ENCODE measurements around the gene CFHR2. TPM values are rescaled to one million over a fixed set of nuclear protein-coding genes. Genes with fewer than 3 reads are reported as not detected.
"Not testable (repeated sequence)": the region's sequence is repeated elsewhere in the genome, so short reads cannot be mapped to it uniquely, and the experiment has no call there.

The CFHR2 gene
- total RNA-seq, 2 experiments from 2014 or later = not detected

DNA sequence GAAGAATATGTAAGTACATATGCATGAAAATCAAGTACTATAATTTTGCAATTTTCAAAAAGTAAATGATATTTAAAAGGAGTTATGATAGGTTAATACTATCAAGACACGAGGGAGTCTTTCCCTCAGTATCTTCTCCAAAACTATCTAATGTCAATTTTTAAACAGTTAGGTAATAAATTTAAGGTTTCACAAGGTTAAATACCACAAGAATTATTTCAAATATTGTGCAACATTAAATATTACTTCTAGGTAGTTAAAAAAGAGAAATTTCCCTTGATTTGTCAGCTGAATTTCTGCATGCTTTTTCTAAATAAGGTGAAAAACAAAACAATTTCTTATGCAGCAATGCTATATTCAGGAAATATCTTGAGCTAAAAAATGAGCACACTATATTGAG lies 37.3 kb downstream of the CFHR2 start:
- H4K20me1 ChIP-seq (ENCODE audit: insufficient read depth, low read length) = no peaks in the 10 kb centered on the region
- CTCF ChIA-PET (ENCODE audit: unreplicated experiment) = no interaction called here
- BruUV-seq (replicated peaks) = no TSS peak

DNA sequence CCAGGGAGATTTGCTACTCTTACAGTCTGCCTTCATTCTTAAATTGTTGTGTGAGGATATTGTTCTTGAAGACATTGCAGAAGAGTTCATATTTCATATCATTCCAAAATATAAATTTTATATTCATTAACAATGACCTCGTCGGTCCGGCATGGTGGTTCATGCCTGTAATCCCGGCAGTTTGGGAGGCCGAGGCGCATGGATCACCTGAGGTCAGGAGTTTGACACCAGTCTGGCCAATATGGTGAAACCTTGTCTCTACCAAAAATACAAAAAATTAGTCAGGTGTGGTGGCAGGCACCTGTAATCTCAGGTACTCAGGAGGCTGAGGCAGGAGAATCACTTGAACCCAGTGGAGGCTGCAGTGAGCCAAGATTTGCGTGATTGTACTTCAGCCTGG lies 38.7 kb downstream of the CFHR2 start:
- intact Hi-C loops (cut with micrococcal nuclease; ENCODE audit: unreplicated experiment); POLR2A ChIA-PET; CTCF ChIA-PET (ENCODE audit: unreplicated experiment); H3K4me1 ChIP-seq (ENCODE audit: insufficient read depth, low read length, poor library complexity, severe bottlenecking); H3K4me2 ChIP-seq (ENCODE audit: low read length); H3K9me2 ChIP-seq (ENCODE audit: insufficient read depth, low read length); H3K36me3 ChIP-seq (ENCODE audit: insufficient read depth, low read length); H4K20me1 ChIP-seq (ENCODE audit: insufficient read depth, low read length); H3K9me3 ChIP-seq (ENCODE audit: low read length); DNase-seq (ENCODE audit: low spot score); H3K27ac ChIP-seq (ENCODE audit: low read depth, low read length, poor library complexity, severe bottlenecking); H2AFZ ChIP-seq (ENCODE audit: low read length); BruUV-seq (replicated peaks); H3K79me2 ChIP-seq (ENCODE audit: insufficient read depth, low read depth, low read length); H3K4me3 ChIP-seq (ENCODE audit: low read depth, low read length, poor library complexity, severe bottlenecking): not testable (repeated sequence)

More for the DNA sequence above, 37.3 kb downstream of the CFHR2 start:
- Histone ChIP-seq H3K4me3 (ENCODE audit: low read depth, low read length, poor library complexity, severe bottlenecking) (no peak overlapping the region), H3K79me2 (ENCODE audit: insufficient read depth, low read depth, low read length) (no peaks in the 10 kb centered on the region), H3K4me2 (ENCODE audit: low read length) (no peak overlapping the region), H2AFZ (ENCODE audit: low read length) (no peak overlapping the region), H3K36me3 (ENCODE audit: insufficient read depth, low read length) (no peaks in the 10 kb centered on the region), H3K9me3 (ENCODE audit: low read length) (no peaks in the 10 kb centered on the region), H3K4me1 (ENCODE audit: insufficient read depth, low read length, poor library complexity, severe bottlenecking) (no peaks in the 10 kb centered on the region), H3K9me2 (ENCODE audit: insufficient read depth, low read length) (no peaks in the 10 kb centered on the region), H3K27ac (ENCODE audit: low read depth, low read length, poor library complexity, severe bottlenecking) (no peak overlapping the region)
- intact Hi-C loops (cut with micrococcal nuclease; ENCODE audit: unreplicated experiment) = no loop called here
- DNase-seq (ENCODE audit: low spot score) = no peak
- POLR2A ChIA-PET = no interaction called here
- TF ChIP-seq EZH2phosphoT487 (IDR thresholded peaks at IDR 0.05; ENCODE audit: borderline replicate concordance, low read depth, low read length) = no peak
- TF ChIP-seq, protein P1, sequence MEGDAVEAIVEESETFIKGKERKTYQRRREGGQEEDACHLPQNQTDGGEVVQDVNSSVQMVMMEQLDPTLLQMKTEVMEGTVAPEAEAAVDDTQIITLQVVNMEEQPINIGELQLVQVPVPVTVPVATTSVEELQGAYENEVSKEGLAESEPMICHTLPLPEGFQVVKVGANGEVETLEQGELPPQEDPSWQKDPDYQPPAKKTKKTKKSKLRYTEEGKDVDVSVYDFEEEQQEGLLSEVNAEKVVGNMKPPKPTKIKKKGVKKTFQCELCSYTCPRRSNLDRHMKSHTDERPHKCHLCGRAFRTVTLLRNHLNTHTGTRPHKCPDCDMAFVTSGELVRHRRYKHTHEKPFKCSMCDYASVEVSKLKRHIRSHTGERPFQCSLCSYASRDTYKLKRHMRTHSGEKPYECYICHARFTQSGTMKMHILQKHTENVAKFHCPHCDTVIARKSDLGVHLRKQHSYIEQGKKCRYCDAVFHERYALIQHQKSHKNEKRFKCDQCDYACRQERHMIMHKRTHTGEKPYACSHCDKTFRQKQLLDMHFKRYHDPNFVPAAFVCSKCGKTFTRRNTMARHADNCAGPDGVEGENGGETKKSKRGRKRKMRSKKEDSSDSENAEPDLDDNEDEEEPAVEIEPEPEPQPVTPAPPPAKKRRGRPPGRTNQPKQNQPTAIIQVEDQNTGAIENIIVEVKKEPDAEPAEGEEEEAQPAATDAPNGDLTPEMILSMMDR (conservative IDR thresholded peaks at IDR 0.05; ENCODE audit: low read length) = no peak

DNA sequence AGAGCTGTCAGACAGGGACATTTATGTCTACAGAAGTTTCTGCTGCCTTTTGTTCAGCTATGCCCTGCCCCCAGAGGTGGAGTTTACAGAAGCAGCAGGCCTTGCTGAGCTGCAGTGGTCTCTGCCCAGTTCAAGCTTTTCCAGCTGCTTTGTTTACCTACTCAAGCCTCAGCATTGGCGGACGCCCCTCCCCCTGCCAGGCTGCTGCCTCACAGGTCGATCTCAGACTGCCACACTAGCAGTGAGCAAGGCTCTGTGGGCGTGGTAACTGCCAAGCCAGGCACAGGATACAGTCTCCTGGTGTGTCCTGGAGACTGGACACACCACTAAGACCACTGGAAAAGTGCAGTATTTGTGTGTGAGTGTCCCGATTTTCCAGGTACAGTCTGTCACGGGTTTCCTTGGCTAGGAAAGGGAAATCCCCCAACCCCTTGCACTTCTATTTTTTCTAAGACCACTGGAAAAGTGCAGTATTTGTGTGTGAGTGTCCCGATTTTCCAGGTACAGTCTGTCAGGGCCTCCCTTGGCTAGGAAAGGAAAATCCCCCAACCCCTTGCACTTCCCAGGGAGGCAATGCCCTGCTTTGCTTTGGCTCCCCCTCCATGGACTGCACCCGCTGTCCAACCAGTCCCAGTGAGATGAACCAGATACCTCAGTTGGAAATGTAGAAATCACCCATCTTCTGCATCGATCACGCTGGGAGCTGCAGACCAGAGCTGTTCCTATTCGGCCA lies 48.5 kb downstream of the CFHR2 start:
- DNase-seq (ENCODE audit: low spot score); H3K9me2 ChIP-seq (ENCODE audit: insufficient read depth, low read length); H2AFZ ChIP-seq (ENCODE audit: low read length); H3K27ac ChIP-seq (ENCODE audit: low read depth, low read length, poor library complexity, severe bottlenecking); H3K4me1 ChIP-seq (ENCODE audit: insufficient read depth, low read length, poor library complexity, severe bottlenecking); H4K20me1 ChIP-seq (ENCODE audit: insufficient read depth, low read length); H3K4me2 ChIP-seq (ENCODE audit: low read length); H3K36me3 ChIP-seq (ENCODE audit: insufficient read depth, low read length); H3K9me3 ChIP-seq (ENCODE audit: low read length); BruUV-seq (replicated peaks); H3K4me3 ChIP-seq (ENCODE audit: low read depth, low read length, poor library complexity, severe bottlenecking); H3K79me2 ChIP-seq (ENCODE audit: insufficient read depth, low read depth, low read length); CTCF ChIA-PET (ENCODE audit: unreplicated experiment); POLR2A ChIA-PET; intact Hi-C loops (cut with micrococcal nuclease; ENCODE audit: unreplicated experiment): not testable (repeated sequence)

DNA sequence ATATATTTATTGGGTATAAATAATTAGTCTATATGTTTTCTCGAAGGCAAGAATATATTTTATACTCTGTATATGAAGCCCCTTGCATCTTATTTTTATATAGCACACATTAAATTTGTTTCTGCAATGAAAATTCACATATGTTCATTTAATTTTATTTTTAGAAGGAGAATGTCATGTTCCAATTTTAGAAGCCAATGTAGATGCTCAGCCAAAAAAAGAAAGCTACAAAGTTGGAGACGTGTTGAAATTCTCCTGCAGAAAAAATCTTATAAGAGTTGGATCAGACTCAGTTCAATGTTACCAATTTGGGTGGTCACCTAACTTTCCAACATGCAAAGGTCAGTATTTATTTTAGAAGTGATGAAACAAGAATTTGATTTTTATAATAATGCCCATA lies 50.4 kb downstream of the CFHR2 start:
- ChIA-PET POLR2A (no interaction called here), CTCF (ENCODE audit: unreplicated experiment) (no interaction called here)
- Histone ChIP-seq H3K4me2 (ENCODE audit: low read length) (no peak overlapping the region), H3K9me2 (ENCODE audit: insufficient read depth, low read length) (no peaks in the 10 kb centered on the region), H3K79me2 (ENCODE audit: insufficient read depth, low read depth, low read length) (no peaks in the 10 kb centered on the region), H3K36me3 (ENCODE audit: insufficient read depth, low read length) (no peaks in the 10 kb centered on the region), H3K9me3 (ENCODE audit: low read length) (no peaks in the 10 kb centered on the region), H3K27ac (ENCODE audit: low read depth, low read length, poor library complexity, severe bottlenecking) (no peak overlapping the region), H4K20me1 (ENCODE audit: insufficient read depth, low read length) (no peaks in the 10 kb centered on the region), H2AFZ (ENCODE audit: low read length) (no peak overlapping the region), H3K4me1 (ENCODE audit: insufficient read depth, low read length, poor library complexity, severe bottlenecking) (no peaks in the 10 kb centered on the region), H3K4me3 (ENCODE audit: low read depth, low read length, poor library complexity, severe bottlenecking) (no peak overlapping the region)
- intact Hi-C loops (cut with micrococcal nuclease; ENCODE audit: unreplicated experiment) = no loop called here
- TF ChIP-seq EZH2phosphoT487 (IDR thresholded peaks at IDR 0.05; ENCODE audit: borderline replicate concordance, low read depth, low read length) = no peak
- TF ChIP-seq, protein P1 (conservative IDR thresholded peaks at IDR 0.05; ENCODE audit: low read length) = no peak
- no TSS peak for BruUV-seq (replicated peaks)
- no peak for DNase-seq (ENCODE audit: low spot score)

Data from OCI-LY7 (cell line).